Spleen (tissue), 11 donors: ENCODE results near the gene VPS37D. TPM values are rescaled to one million over a fixed set of nuclear protein-coding genes. Genes with fewer than 3 reads are reported as not detected.
A peak's percentile ranks its signal among the peaks of the same experiment; 100 is the strongest.

Source experiments
- DNase-seq: peaks from one replicate; pipeline ENCODE4 v3.0.0-alpha.2; 2020
- H3K27ac ChIP-seq, 8 donors: fragments of 200-600 bp; sonication (generic) in 7 of 8; 1 replicate in 4 of 8; 2 replicates in 4 of 8; pipeline versions ENCODE4 v1.5.0 to v1.8.0; 2016 to 2021; ENCODE audit warnings: inconsistent platforms in 4 of 8, mild to moderate bottlenecking in 4 of 8, moderate library complexity in 1 of 8
- H3K27me3 ChIP-seq, 7 donors: fragments of 200-600 bp; sonication (generic) in 6 of 7; replicated peaks in 1 of 7; 1 replicate in 4 of 7; 2 replicates in 3 of 7; pipeline versions ENCODE4 v1.5.0 to v1.8.0; 2016 to 2021; ENCODE audit warnings: inconsistent platforms in 3 of 7, mild to moderate bottlenecking in 1 of 7
- H3K36me3 ChIP-seq, 6 donors: fragments of 200-600 bp; sonication (generic) in 5 of 6; 1 replicate in 4 of 6; 2 replicates in 2 of 6; pipeline versions ENCODE4 v1.5.0 to v1.8.0; 2016 to 2021; ENCODE audit warnings: inconsistent platforms in 2 of 6
- H3K4me1 ChIP-seq, 6 donors: fragments of 200-600 bp; sonication (generic) in 5 of 6; 1 replicate in 3 of 6; 2 replicates in 3 of 6; pipeline versions ENCODE4 v1.5.0 to v1.8.0; 2016 to 2021; ENCODE audit warnings: inconsistent platforms in 3 of 6
- H3K4me3 ChIP-seq, 8 donors: fragments of 200-600 bp; sonication (generic) in 7 of 8; 1 replicate in 4 of 8; 2 replicates in 4 of 8; pipeline versions ENCODE4 v1.5.0 to v1.8.0; 2016 to 2021; ENCODE audit warnings: inconsistent platforms in 4 of 8, mild to moderate bottlenecking in 4 of 8, moderate library complexity in 2 of 8
- H3K9me3 ChIP-seq, 8 donors: fragments of 200-600 bp; sonication (generic) in 7 of 8; 1 replicate in 4 of 8; 2 replicates in 4 of 8; pipeline versions ENCODE4 v1.5.0 to v1.8.0; 2016 to 2021; ENCODE audit warnings: inconsistent platforms in 4 of 8
- POLR2A ChIP-seq, 3 donors: fragments of 450-650 bp; IDR thresholded peaks; one replicate each; pipeline ENCODE4 v1.5.1; 2017; ENCODE audit warnings: antibody characterized with exemption in 3 of 3, mild to moderate bottlenecking in 1 of 3
- POLR2AphosphoS5 ChIP-seq, 3 donors: sonication (generic); formaldehyde crosslinking; IDR thresholded peaks; one replicate each; pipeline ENCODE4 v1.5.1; 2017; ENCODE audit warnings: antibody characterized with exemption in 3 of 3
- WGBS, 5 donors: extraction: QIAGEN DNeasy Blood & Tissue Kit in 3 of 5; methylation state at CpG; one replicate each; pipeline versions ENCODE4 v1.1.5 to v1.1.7; 2013 to 2018; 5-methylcytosine and 5-hydroxymethylcytosine counted together
- intact Hi-C: fragments of 100-400 bp; cut with DNase I; formaldehyde crosslinking; loops from one replicate; pipeline ENCODE4 v1.15.0; 2023; ENCODE audit warnings: low total_unique reads
- polyA plus RNA-seq, 3 donors: library from polyadenylated mRNA; stranded (reverse); fragments of 200-250 nt; gene quantifications; one replicate each; pipeline ENCODE4 v1.2.1, GENCODE V29; 2013
- total RNA-seq, 7 donors: library from RNA; depleted of rRNA in 3 of 7; stranded (reverse); fragments of >200 nt in 3 of 7; fragmentation: NEBNext Ultra II Directional in 4 of 7; extraction: Animal tissue kit (Norgen Biotek cat#: 25700) in 4 of 7; gene quantifications; one replicate each; pipeline versions ENCODE4 v1.1.0 to v1.2.1, GENCODE V29; 2016 to 2021
- TF ChIP-seq, protein P1 (sequence below), 11 experiments: fragments of 200-600 bp in 7 of 11; fragments of 450-650 bp in 4 of 11; sonication (generic) in 4 of 11; IDR thresholded peaks in 8 of 11; conservative IDR thresholded peaks in 3 of 11; 1 replicate in 7 of 11; 2 replicates in 4 of 11; pipeline versions ENCODE4 v1.4.0 to v1.8.0; 2016 to 2021; ENCODE audit warnings: antibody characterized with exemption in 11 of 11, inconsistent platforms in 4 of 11, mild to moderate bottlenecking in 1 of 11
- donor health status: healthy with polysubstance abuse.
- donor health status: DM: no; HTN: no; CAD: no; lungs with moderate emphysema.
- donor health status: DM: no; HTN: no; CAD: no.
- donor health status: Bipolar disorder and iron deficiency.
- donor health status: healthy.
- donor health status: DM: no; HTN: no; CAD: no.
- donor health status: DM: yes; HTN: yes; CAD: no.

Gene VPS37D
- total and polyA plus RNA-seq, 10 donors: 0.23 to 1.6 (median 0.95) TPM

DNA sequence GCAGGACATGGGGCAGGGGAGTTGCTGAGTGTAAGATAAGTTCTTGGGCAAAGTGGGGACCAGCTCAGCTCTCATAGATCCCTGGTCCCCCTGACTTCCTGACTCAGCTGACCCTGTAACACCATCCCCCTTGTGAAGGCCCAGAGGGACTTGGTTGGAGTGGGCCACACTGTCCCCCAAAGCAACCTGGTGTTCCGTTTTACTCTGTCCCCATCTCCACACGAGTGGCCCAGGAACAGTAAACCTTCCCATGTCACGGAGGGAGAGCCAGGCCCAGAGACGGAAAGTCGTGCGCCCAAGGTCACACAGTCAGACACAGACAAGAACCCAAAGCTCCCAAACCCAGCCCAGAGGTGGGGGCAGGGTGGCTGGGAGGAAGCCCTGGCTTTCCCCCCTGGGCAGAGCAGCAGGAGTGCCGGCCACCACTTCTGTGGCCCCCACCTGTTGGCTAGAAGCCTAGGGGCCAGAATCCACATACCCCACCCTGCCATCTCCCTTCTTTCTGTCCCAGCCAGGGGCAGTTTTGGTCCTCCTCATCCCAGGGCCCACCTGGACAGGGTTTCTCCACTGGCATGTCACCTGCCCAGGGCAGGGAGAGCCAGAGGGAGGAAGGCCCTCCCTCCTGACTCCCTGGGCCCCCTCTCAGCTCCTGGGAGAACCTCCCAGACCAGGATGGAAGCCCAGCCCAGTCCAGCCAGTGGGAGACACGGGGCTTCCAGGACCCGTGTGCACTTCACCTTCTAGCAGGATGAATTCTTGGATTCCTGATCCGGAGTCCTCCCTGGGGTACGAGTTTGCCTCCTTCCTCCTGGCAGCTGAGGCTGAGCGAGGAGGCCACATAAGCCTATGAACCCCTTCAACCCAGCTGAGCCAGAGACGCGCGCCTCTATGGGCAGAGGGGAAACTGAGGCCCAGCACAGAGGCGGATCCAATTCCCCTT is 20.6 kb upstream of the VPS37D start:
- WGBS, 5 donors: 40 to 45% (median 41%) methylated on average over 15 to 16 of the region's 16 CpGs
- no peak for DNase-seq
- H3K9me3 ChIP-seq: peaks cover 0 to 4% (median 2%) of the 10 kb centered on the region in 8 donors
- H3K27ac ChIP-seq: no peak overlapping the region
- peak overlapping the region in 2 of 8 donors; percentile 28 to 66 for H3K4me3 ChIP-seq
- H3K36me3 ChIP-seq: no peaks in the 10 kb centered on the region
- H3K4me1 ChIP-seq: peaks cover 3 to 25% (median 12%) of the 10 kb centered on the region in 6 donors
- intact Hi-C loops: no loop called here
- TF ChIP-seq, protein P1, sequence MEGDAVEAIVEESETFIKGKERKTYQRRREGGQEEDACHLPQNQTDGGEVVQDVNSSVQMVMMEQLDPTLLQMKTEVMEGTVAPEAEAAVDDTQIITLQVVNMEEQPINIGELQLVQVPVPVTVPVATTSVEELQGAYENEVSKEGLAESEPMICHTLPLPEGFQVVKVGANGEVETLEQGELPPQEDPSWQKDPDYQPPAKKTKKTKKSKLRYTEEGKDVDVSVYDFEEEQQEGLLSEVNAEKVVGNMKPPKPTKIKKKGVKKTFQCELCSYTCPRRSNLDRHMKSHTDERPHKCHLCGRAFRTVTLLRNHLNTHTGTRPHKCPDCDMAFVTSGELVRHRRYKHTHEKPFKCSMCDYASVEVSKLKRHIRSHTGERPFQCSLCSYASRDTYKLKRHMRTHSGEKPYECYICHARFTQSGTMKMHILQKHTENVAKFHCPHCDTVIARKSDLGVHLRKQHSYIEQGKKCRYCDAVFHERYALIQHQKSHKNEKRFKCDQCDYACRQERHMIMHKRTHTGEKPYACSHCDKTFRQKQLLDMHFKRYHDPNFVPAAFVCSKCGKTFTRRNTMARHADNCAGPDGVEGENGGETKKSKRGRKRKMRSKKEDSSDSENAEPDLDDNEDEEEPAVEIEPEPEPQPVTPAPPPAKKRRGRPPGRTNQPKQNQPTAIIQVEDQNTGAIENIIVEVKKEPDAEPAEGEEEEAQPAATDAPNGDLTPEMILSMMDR (IDR thresholded peaks at IDR 0.05 in 8 of 11, conservative IDR thresholded peaks at IDR 0.05 in 3 of 11): no peak
- TF ChIP-seq POLR2A (IDR thresholded peaks at IDR 0.05) (no peak), POLR2AphosphoS5 (IDR thresholded peaks at IDR 0.05) (no peak)
- peaks cover 0 to 98% (median 30%) of the 10 kb centered on the region in 7 donors for H3K27me3 ChIP-seq

DNA sequence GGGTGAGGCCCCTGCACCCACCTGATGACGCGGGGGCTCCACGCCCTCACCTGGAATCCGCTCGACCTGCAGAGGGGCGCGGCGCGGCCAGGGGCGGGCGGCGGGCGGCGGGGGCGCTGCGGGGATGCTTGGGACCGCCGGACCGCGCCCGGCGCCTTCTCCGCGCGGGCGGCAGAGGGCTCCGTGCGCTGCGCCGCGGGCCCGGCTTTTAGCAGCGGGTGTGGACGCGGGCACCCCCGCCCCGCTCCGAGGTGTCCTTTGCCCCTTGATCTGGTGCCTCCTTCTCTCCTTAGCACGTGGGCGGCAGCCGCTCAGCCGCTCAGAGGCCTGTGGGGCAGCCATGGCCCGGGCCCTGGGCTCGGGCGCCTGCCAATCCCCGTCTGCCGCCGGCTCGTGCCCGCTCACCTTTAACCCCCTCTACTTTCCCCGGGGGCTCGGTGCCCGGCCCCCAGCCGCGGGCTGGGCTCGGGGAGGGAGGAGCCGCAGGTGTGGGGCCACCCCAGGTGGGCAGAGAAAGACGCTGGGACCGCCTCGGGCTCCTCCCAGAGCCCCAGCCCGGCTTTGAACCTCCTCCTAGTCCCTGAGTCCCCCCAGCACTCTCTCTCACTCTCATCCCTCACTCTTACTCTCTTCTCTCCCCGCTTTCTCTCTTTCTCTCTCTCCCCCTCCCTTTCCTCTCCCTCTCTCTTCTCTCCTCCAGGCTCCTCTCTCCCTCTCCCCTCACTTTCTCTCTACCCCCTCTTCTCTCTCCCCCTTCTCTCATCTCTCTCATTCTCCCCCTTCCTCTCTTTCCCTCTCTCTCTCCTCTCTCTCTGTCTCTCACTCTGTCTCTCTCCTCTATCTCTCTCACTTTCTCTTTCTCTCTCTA is 19.7 kb upstream of the VPS37D start:
- peak overlapping the region; percentile 13 to 66 (median 28) for H3K4me3 ChIP-seq
- H3K27me3 ChIP-seq: peaks cover 0 to 100% (median 30%) of the 10 kb centered on the region in 7 donors
- TF ChIP-seq, protein P1 (IDR thresholded peaks at IDR 0.05 in 8 of 11, conservative IDR thresholded peaks at IDR 0.05 in 3 of 11): no peak
- TF ChIP-seq POLR2A (IDR thresholded peaks at IDR 0.05) (no peak), POLR2AphosphoS5 (IDR thresholded peaks at IDR 0.05) (no peak)
- DNase-seq: peak; percentile 76
- intact Hi-C loops: no loop called here
- no peaks in the 10 kb centered on the region for H3K36me3 ChIP-seq
- peaks cover 3 to 25% (median 12%) of the 10 kb centered on the region in 6 donors for H3K4me1 ChIP-seq
- 1 to 7% (median 5%) methylated on average over 10 to 62 of the region's 62 CpGs for WGBS, 5 donors
- H3K27ac ChIP-seq: no peak overlapping the region
- H3K9me3 ChIP-seq: no peaks in the 10 kb centered on the region

DNA sequence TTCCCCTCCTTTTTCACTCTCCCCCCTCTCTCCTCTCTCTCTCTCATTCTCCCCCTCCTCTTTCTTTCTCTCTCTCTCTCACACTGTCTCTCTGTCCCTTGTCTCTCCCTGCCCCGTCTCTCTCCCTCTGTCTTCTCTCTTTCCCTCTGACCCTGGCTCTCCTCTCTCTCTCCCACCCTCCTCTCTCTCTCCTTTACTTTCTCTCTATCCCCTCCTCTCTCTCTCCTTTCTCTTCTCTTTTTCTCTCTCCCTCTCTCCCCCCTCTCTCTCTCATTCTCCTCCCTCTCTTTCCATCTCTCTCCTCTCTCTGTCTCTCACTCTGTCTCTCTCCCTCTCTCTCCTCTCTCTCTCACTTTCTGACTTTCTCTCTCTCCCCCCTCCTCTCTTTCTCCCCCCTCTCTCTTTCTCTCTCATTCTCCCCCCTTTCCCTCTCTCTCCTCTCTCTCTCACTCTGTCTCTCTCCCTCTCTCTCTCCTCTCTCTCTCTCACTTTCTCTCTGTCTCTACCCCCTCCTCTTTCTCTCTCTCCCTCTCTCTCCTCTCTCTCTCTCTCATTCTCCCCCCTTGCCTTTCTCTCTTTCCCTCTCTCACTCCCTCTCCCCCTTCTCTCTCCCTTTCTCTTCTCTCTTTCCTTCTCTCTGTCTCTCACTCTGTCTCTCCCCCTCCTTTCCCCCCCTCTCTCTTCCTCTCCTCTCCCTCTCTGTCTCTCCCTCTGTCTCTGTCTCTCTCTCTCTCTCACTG is 18.9 kb upstream of the VPS37D start:
- whole genome bisulfite sequencing, 5 donors: 45 to 60% (median 54%) methylated on average over 1 of the region's 1 CpG
- Histone ChIP-seq H3K4me3 (no peak overlapping the region), H3K4me1 (peaks cover 3 to 25% (median 12%) of the 10 kb centered on the region in 6 donors), H3K27me3 (peaks cover 0 to 100% (median 38%) of the 10 kb centered on the region in 7 donors), H3K27ac (no peak overlapping the region), H3K36me3 (no peaks in the 10 kb centered on the region), H3K9me3 (no peaks in the 10 kb centered on the region)
- TF ChIP-seq POLR2AphosphoS5 (IDR thresholded peaks at IDR 0.05) (no peak), POLR2A (IDR thresholded peaks at IDR 0.05) (no peak)
- TF ChIP-seq, protein P1 (IDR thresholded peaks at IDR 0.05 in 8 of 11, conservative IDR thresholded peaks at IDR 0.05 in 3 of 11): no peak
- intact Hi-C loops: no loop called here
- no peak for DNase-seq
